DND-41 (cell line): ENCODE data around the gene PCNT.

Experiments
- CTCF ChIP-seq: IDR thresholded peaks from 2 replicates; pipeline ENCODE4 v1.5.1; 2012; ENCODE audit warnings: borderline replicate concordance, low read length, moderate library complexity, mild to moderate bottlenecking; ENCODE audit not compliant: poor library complexity, severe bottlenecking; ENCODE audit errors: extremely low read depth
- EZH2 ChIP-seq: IDR thresholded peaks from 3 replicates; pipeline ENCODE4 v1.6.1; 2012; ENCODE audit warnings: borderline replicate concordance, low read depth, mild to moderate bottlenecking, moderate library complexity, low read length, inconsistent platforms; ENCODE audit not compliant: severe bottlenecking

- TF ChIP-seq CTCF (no peak), EZH2 (no peak)
Observed at GRCh38 chr21:46434322-46434958, 110.5 kb downstream of the PCNT start.
